NCI-H446 treated with DMSO at 0.1 percent for 48 hours (cell line): Measurements from ENCODE around the gene CEP290.

ENCODE experiments used
- DNase-seq: peaks from one replicate; lab custom pipeline; 2025; lab: John Stamatoyannopoulos, UW

CEP290 gene

GRCh38 chr12:88141774-88142609 is at the start of gene CEP290, which contains the start of gene TMTC3:
Gene CEP290 (minus strand): TSS chr12:88142088. CDS start chr12:88141307, 781 bp downstream.
Gene TMTC3 (plus strand): TSS chr12:88142307. CDS start chr12:88148316, 6,009 bp downstream.
- DNase-seq, result peak; percentile 98

- DNase-seq, result no peak
These were observed 46.3 kb upstream of the CEP290 start for GRCh38 chr12:88188180-88188579.

GRCh38 chr12:88187571-88187970 is 45.7 kb upstream of the CEP290 start:
- no peak for DNase-seq

- DNase-seq, result no peak
These were observed 44.1 kb upstream of the CEP290 start for GRCh38 chr12:88185988-88186387.

- DNase-seq, result no peak
These were observed 43.4 kb upstream of the CEP290 start for GRCh38 chr12:88185279-88185678.

- DNase-seq, result no peak
These were observed 42.3 kb upstream of the CEP290 start for GRCh38 chr12:88184196-88184595.

GRCh38 chr12:88182416-88182815 is 40.5 kb upstream of the CEP290 start:
- no peak for DNase-seq

- no peak for DNase-seq
These were observed 40.0 kb upstream of the CEP290 start for GRCh38 chr12:88181881-88182280.

- no peak for DNase-seq
These were observed 37.6 kb upstream of the CEP290 start for GRCh38 chr12:88179436-88180014.

GRCh38 chr12:88175544-88175943 is 33.7 kb upstream of the CEP290 start:
- DNase-seq, result no peak

- DNase-seq, result no peak
These were observed 31.0 kb upstream of the CEP290 start for GRCh38 chr12:88172844-88173407.

GRCh38 chr12:88167384-88167783 is 25.5 kb upstream of the CEP290 start:
- no peak for DNase-seq

GRCh38 chr12:88166179-88166578 is 24.3 kb upstream of the CEP290 start:
- DNase-seq, result no peak

- no peak for DNase-seq
These were observed 21.5 kb upstream of the CEP290 start for GRCh38 chr12:88163371-88163770.

GRCh38 chr12:88156075-88156654 is 14.3 kb upstream of the CEP290 start:
- DNase-seq, result no peak

GRCh38 chr12:88153959-88154358 is 12.1 kb upstream of the CEP290 start:
- DNase-seq, result no peak

- no peak for DNase-seq
These were observed 8.2 kb upstream of the CEP290 start for GRCh38 chr12:88150063-88150462.

- DNase-seq, result no peak
These were observed 3.9 kb upstream of the CEP290 start for GRCh38 chr12:88145567-88146505.

GRCh38 chr12:88144546-88145468 is 2.9 kb upstream of the CEP290 start:
- no peak for DNase-seq

GRCh38 chr12:88144037-88144436 is 2.1 kb upstream of the CEP290 start:
- DNase-seq, result no peak

- no peak for DNase-seq
These were observed 713 bp upstream of the CEP290 start for GRCh38 chr12:88142610-88142991.
